ENCODE measurements around the gene SMS.

SMS gene

DNA sequence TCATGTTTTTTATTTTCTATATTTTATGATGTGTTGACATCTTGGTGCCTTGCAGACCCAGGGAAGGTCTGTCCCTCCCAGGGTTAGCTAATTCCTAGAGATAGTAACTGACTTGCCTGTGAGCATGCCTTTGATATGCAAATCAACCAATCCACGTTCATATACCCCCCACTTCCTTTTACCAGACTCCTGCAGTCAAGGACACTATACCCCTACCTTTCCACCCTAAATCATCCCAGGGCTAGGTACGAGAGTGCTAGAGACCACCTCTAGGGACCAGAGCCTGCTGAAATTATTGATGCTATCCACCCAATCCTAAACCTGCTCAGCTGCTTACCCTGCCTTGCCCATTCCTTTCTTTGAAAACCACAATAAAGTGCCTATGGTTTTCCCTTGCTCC is 84.1 kb downstream of the SMS start:
- H3K4me3 Mint-ChIP-seq = no peak overlapping the region
- H3K27me3 Mint-ChIP-seq = no peaks in the 10 kb centered on the region
- DNase-seq (no peak), ATAC-seq (no peak)
- peaks cover 37% of the 10 kb centered on the region for H3K4me1 Mint-ChIP-seq
- H3K27ac Mint-ChIP-seq = no peak overlapping the region
- H3K36me3 Mint-ChIP-seq (ENCODE audit: low read depth) = no peaks in the 10 kb centered on the region
- H3K9me3 Mint-ChIP-seq = no peaks in the 10 kb centered on the region

DNA sequence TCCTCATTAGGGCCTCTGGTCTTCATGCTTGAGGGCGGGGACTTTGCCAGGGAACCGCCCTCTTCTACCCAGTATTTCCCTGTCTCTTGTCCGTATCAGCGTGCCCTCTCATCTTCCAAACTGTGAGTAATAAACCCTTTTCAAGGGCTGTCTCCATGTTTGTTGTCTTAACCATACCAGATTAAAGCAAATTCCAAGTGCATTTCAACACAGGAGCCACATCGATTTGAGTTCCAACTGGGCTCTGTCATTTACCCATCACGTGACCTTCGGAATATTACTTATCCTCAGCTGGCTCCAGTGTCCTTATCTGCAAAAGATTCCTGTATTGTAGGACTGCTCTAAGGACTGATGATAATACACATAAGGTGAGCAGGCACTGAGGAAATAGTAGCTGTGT is 85.2 kb downstream of the SMS start:
- H3K27ac Mint-ChIP-seq = no peak overlapping the region
- no peaks in the 10 kb centered on the region for H3K27me3 Mint-ChIP-seq
- H3K9me3 Mint-ChIP-seq = no peaks in the 10 kb centered on the region
- ATAC-seq = no peak
- peaks cover 40% of the 10 kb centered on the region for H3K4me1 Mint-ChIP-seq
- no peaks in the 10 kb centered on the region for H3K36me3 Mint-ChIP-seq (ENCODE audit: low read depth)
- H3K4me3 Mint-ChIP-seq = no peak overlapping the region
- no peak for DNase-seq

DNA sequence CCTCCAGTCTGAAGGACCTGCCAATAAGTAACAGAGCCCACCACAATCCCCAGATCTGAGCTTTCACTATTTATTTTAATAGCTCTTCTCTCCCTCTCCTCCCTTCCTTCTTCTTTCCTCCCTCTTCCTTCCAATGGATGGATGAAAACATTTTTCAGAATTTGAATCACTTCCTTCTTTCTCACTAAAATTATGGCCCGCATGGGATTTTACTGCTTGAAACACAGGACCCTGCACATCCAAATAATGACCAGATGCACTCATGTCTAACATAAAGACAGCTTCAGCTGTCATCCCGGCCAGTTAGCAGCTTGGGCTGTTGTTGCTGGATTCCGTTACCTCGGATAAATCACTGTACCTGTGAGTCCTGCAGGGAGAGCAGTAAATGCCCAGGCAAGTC is 86.2 kb downstream of the SMS start:
- DNase-seq = no peak
- H3K9me3 Mint-ChIP-seq = no peaks in the 10 kb centered on the region
- H3K4me1 Mint-ChIP-seq = peaks cover 44% of the 10 kb centered on the region
- H3K27me3 Mint-ChIP-seq = no peaks in the 10 kb centered on the region
- no peaks in the 10 kb centered on the region for H3K36me3 Mint-ChIP-seq (ENCODE audit: low read depth)
- no peak overlapping the region for H3K4me3 Mint-ChIP-seq
- ATAC-seq = no peak
- H3K27ac Mint-ChIP-seq = no peak overlapping the region

DNA sequence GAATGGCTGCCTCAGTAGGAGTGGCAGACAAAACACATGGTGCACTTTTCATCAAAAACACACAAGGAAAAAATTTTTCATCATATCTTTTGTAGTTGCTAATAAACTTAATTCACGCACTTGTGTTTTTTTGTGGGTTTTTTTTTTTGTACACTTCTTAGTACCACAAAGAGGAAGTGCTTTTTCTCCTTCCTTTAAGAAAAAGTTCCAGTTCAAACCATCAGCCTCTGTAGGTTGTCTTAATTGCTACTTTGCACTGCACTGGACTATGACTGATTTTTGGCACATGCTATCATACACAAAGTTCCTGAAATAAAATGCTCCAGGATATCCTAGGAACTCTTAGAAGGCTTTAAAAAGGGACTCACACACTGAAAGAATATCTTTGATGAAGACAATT is 91.6 kb downstream of the SMS start, which contains the start of gene PHEX:
PHEX (plus strand) TSS at position 242 of the 400 bp plus-strand sequence. CDS start 681 bp downstream, outside the sequence.
- Mint-ChIP-seq H3K4me3 (peak within 1 kb of the TSS; percentile 42), H3K27ac (peak within 1 kb of the TSS; percentile 30)
- ATAC-seq = no peak

DNA sequence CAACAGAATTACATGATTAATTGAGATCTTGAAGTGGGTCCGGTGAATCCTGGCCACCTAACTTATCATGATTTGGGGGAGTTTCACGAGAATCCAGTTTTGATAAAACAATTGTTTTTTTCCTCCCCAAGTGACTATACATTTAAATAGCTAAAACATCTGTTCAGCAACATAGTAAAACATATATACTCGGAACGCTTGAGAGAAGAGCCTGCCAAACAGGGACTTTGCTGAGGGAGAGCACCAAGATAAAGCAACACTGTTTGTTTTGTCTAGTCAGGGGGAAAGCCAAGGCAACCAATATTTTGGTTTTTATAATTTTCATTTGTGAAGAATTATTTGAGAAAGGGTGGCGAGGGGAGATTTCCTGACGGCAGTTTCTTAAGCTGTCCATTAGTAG is 92.0 kb downstream of the SMS start:
- H3K4me3 Mint-ChIP-seq = peak overlapping the region; percentile 42
- no peaks in the 10 kb centered on the region for H3K36me3 Mint-ChIP-seq (ENCODE audit: low read depth)
- H3K27me3 Mint-ChIP-seq = no peaks in the 10 kb centered on the region
- no peak for ATAC-seq
- no peak for DNase-seq
- no peaks in the 10 kb centered on the region for H3K9me3 Mint-ChIP-seq
- peaks cover 59% of the 10 kb centered on the region for H3K4me1 Mint-ChIP-seq
- H3K27ac Mint-ChIP-seq = peak overlapping the region; percentile 30

More for the DNA sequence above, 91.6 kb downstream of the SMS start, which contains the start of gene PHEX:
- H3K4me1 Mint-ChIP-seq = peaks cover 59% of the 10 kb centered on the region
- no peaks in the 10 kb centered on the region for H3K36me3 Mint-ChIP-seq (ENCODE audit: low read depth)
- no peaks in the 10 kb centered on the region for H3K9me3 Mint-ChIP-seq
- no peaks in the 10 kb centered on the region for H3K27me3 Mint-ChIP-seq
- DNase-seq = no peak

DNA sequence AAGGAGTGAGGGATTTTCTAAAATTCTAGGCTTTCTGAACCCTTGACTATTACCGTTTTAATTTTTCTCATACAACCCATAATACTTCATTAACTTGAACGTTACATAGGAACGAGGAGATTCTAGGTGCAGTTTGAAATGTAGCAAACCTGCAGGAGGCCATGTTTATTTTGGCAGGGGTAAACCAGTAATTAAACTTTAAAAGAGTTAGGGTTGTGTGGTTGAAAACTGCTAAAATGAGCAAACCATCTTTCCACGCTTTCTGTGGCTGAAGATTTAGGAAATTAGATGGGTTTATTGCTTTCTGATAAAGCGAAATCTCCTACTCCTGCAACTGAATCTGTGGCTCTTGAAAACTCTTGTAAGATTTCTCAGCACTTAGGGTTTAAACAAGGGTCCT is 93.3 kb downstream of the SMS start:
- peak overlapping the region; percentile 18 for H3K4me3 Mint-ChIP-seq
- H3K27me3 Mint-ChIP-seq = no peaks in the 10 kb centered on the region
- H3K9me3 Mint-ChIP-seq = no peaks in the 10 kb centered on the region
- no peak overlapping the region for H3K27ac Mint-ChIP-seq
- DNase-seq = no peak
- no peak for ATAC-seq
- H3K4me1 Mint-ChIP-seq = peaks cover 55% of the 10 kb centered on the region
- no peaks in the 10 kb centered on the region for H3K36me3 Mint-ChIP-seq (ENCODE audit: low read depth)

DNA sequence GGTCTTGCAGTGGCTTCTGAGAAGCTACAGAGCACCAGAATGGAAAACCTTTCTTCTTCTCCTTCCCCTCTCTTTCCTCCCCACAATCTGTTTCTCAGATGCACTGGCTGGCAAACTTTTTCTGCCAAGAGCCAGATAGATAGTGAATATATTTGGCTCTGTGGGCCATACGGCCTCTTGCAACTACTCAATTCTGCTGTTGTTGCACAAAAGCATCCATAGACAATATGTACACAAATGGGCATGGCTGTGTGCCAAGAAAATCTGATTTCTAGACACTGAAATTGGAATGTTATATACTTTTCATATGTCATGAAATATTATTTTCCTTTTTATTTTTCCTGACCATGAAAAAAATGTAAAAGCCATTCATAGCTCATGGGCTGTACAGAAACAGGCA is 94.7 kb downstream of the SMS start:
- Mint-ChIP-seq H3K36me3 (ENCODE audit: low read depth) (peaks cover 2% of the 10 kb centered on the region), H3K4me3 (peak overlapping the region; percentile 48), H3K9me3 (no peaks in the 10 kb centered on the region), H3K27ac (no peak overlapping the region), H3K27me3 (no peaks in the 10 kb centered on the region), H3K4me1 (peaks cover 49% of the 10 kb centered on the region)
- ATAC-seq = no peak
- no peak for DNase-seq

DNA sequence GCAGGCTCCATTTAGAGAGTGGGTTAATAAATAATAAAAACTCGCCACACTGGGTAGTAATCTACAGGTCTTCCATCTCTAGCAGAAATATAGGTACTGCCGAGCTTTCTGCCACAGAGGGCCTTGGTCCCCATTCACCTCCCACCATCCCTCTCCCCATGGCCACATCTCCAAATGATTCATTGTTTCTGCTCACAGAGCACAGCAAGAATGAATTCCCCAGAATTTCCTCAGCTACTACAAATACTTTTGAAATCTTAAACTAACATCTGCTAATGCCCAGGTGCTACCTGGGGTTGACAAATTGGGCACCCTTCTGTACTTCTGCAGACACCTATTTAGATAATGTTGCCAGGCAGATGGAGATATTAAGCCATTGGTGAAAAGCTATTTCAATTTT is 96.7 kb downstream of the SMS start:
- no peaks in the 10 kb centered on the region for H3K27me3 Mint-ChIP-seq
- H3K4me3 Mint-ChIP-seq = peak overlapping the region; percentile 79
- ATAC-seq = peak; percentile 75
- H3K27ac Mint-ChIP-seq = peak overlapping the region; percentile 80
- no peaks in the 10 kb centered on the region for H3K9me3 Mint-ChIP-seq
- H3K36me3 Mint-ChIP-seq (ENCODE audit: low read depth) = peaks cover 13% of the 10 kb centered on the region
- H3K4me1 Mint-ChIP-seq = peaks cover 55% of the 10 kb centered on the region
- DNase-seq = no peak

DNA sequence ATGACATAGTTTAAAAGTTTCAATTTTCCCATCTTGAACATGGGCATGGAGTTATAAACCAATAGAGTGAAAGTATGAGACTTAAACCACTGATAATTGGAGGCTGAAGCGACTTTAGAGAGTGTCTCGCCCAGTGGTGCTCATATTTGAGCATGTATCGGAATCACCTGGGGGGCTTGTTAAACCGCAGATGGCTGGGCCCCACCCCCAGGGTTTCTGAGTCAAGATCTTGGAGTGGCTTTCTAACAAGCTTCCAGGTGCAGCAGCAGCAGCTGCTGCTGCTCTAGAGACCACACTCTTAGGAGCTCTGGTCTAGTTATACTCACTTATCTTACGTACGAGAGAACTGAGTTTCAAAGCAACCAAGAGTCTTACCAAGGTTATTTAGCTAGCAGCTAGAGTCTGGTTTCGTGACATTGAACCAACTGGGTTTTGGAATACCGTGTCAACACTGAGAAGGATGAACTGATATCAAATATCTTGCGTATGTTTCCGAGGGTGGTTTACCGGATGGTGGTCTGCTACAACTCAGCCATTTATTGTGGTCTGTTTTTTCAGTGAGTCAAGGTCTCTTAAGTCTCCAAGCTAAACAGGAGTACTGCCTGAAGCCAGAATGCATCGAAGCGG is 97.5 kb downstream of the SMS start:
- H3K4me3 Mint-ChIP-seq = peak overlapping the region; percentile 79
- no peaks in the 10 kb centered on the region for H3K27me3 Mint-ChIP-seq
- peak overlapping the region; percentile 80 for H3K27ac Mint-ChIP-seq
- H3K36me3 Mint-ChIP-seq (ENCODE audit: low read depth) = peaks cover 13% of the 10 kb centered on the region
- H3K9me3 Mint-ChIP-seq = no peaks in the 10 kb centered on the region
- no peak for DNase-seq
- peak; percentile 54 for ATAC-seq
- peaks cover 47% of the 10 kb centered on the region for H3K4me1 Mint-ChIP-seq

DNA sequence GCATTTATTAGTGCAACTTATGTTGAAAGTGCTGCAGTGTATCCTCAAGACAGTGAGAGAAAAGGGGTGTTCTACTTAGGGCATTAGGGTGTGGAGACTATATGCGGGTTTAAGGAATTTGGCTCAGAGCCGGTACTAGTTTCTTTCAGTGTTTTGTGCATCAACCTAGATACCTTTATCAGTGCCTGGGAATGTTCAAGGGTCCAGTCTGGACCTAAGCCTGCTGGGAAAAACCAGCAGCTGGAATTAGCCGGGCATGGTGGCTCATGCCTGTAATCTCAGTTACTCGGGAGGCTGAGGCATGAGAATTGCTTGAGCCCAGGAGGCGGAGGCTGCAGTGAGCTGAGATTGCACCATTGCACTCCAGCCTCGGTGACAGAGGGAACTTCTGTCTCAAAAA is 99.0 kb downstream of the SMS start:
- DNase-seq (no peak), ATAC-seq (no peak)
- peak overlapping the region; percentile 78 for H3K27ac Mint-ChIP-seq
- H3K4me3 Mint-ChIP-seq = peak overlapping the region; percentile 79
- H3K9me3 Mint-ChIP-seq = no peaks in the 10 kb centered on the region
- no peaks in the 10 kb centered on the region for H3K27me3 Mint-ChIP-seq
- H3K36me3 Mint-ChIP-seq (ENCODE audit: low read depth) = peaks cover 17% of the 10 kb centered on the region
- peaks cover 43% of the 10 kb centered on the region for H3K4me1 Mint-ChIP-seq

DNA sequence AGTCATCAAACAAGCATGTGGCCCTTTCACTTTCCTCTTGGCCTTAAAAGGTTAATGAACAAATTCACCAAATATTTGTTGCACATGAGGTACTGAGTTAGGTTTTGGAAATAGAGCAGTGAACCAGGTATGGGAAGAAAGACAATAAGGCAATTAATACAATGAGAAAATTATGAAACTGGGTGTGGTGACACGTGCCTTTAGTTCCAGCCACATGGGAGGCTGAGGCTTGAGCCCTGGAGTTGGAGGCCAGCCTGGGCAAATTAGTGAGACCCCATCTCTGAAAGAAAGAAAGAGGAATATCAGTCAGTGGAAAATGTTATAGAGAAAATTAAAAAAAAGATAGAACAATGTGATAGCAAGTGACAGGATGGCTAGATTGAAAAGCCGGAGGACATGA is 99.7 kb downstream of the SMS start:
- Mint-ChIP-seq H3K27ac (peak overlapping the region; percentile 78), H3K9me3 (no peaks in the 10 kb centered on the region), H3K4me1 (peaks cover 38% of the 10 kb centered on the region), H3K4me3 (peak overlapping the region; percentile 79), H3K36me3 (ENCODE audit: low read depth) (peaks cover 17% of the 10 kb centered on the region), H3K27me3 (no peaks in the 10 kb centered on the region)
- DNase-seq (no peak), ATAC-seq (no peak)

DNA sequence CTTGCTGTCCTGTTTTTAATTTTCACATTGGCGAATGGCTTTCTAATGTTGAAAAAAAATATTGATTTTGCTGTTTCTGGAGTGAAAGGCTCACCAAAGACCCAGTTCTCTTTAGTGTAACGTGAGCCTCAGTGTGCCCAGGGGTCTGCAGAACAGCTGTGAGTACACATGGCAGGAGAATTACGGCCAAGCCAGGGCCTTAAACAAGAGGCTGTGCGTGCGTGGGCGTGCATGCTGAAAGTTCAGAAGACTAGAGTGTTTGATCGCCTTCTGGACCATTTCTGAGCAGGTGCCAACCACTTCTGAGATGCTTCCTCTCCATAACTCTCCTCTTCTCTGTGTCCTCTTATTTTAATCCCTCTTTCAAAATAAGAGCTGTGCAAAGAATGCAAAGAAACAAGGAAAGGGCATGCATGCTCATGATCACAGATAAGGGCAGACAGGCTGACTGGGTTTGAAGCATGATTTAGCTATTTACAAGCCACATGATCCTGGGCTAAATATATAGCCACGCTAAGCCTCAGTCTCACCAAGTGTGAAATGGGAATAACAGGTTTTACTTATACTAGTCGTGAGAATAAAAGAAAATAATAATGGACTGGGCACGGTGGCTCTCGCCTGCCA is 101.5 kb downstream of the SMS start:
- DNase-seq (peak; percentile 19), ATAC-seq (no peak)
- H3K27ac Mint-ChIP-seq = no peak overlapping the region
- no peaks in the 10 kb centered on the region for H3K27me3 Mint-ChIP-seq
- H3K36me3 Mint-ChIP-seq (ENCODE audit: low read depth) = peaks cover 23% of the 10 kb centered on the region
- H3K4me1 Mint-ChIP-seq = peaks cover 36% of the 10 kb centered on the region
- H3K4me3 Mint-ChIP-seq = peak overlapping the region; percentile 73
- no peaks in the 10 kb centered on the region for H3K9me3 Mint-ChIP-seq

DNA sequence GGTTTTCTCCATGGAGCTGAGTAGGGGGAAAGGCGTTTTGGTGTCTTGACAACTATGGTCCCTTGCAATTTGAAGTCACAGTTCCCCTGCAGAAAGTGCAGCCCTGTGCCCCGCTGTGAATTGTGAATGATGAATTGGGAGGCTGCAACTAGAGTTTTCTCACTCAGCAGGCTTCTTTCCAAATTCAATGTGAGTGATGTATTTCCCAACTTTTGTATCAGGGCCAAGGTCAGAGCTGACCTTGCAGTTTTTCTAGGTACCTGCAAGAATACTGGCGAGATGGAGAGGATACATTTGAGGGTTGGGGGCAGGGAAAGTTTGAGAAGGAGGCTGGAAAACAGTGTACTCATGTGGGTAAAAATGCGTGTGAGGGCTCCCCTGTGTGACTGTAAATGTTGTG is 103.4 kb downstream of the SMS start:
- no peak overlapping the region for H3K27ac Mint-ChIP-seq
- peaks cover 32% of the 10 kb centered on the region for H3K36me3 Mint-ChIP-seq (ENCODE audit: low read depth)
- H3K4me3 Mint-ChIP-seq = no peak overlapping the region
- peaks cover 22% of the 10 kb centered on the region for H3K4me1 Mint-ChIP-seq
- DNase-seq (no peak), ATAC-seq (no peak)
- H3K27me3 Mint-ChIP-seq = no peaks in the 10 kb centered on the region
- H3K9me3 Mint-ChIP-seq = no peaks in the 10 kb centered on the region
